ENCODE data around the gene FIBCD1.

The FIBCD1 gene

GRCh38 chr9:130884111-130884531 lies 54.9 kb downstream of the FIBCD1 start:
- DNase-seq (ENCODE audit: extremely low read depth in 1 of 2, low read depth in 1 of 2): no peak

- DNase-seq (ENCODE audit: extremely low read depth in 1 of 2, low read depth in 1 of 2): no peak
Observed at GRCh38 chr9:130883479-130883878, 55.6 kb downstream of the FIBCD1 start.

GRCh38 chr9:130882696-130883225 lies 56.3 kb downstream of the FIBCD1 start:
- DNase-seq (ENCODE audit: extremely low read depth in 1 of 2, low read depth in 1 of 2): no peak

- DNase-seq (ENCODE audit: extremely low read depth in 1 of 2, low read depth in 1 of 2): no peak
Observed at GRCh38 chr9:130881516-130881915, 57.5 kb downstream of the FIBCD1 start.

- no peak for DNase-seq (ENCODE audit: extremely low read depth in 1 of 2, low read depth in 1 of 2)
Observed at GRCh38 chr9:130880599-130881220, 58.3 kb downstream of the FIBCD1 start.

- DNase-seq (ENCODE audit: extremely low read depth in 1 of 2, low read depth in 1 of 2): no peak
Observed at GRCh38 chr9:130879863-130880411, 59.1 kb downstream of the FIBCD1 start.

GRCh38 chr9:130878295-130878694 lies 60.8 kb downstream of the FIBCD1 start:
- DNase-seq (ENCODE audit: extremely low read depth in 1 of 2, low read depth in 1 of 2): no peak

GRCh38 chr9:130877300-130877699 lies 61.7 kb downstream of the FIBCD1 start:
- no peak for DNase-seq (ENCODE audit: extremely low read depth in 1 of 2, low read depth in 1 of 2)

GRCh38 chr9:130874783-130875182 lies 64.3 kb downstream of the FIBCD1 start:
- no peak for DNase-seq (ENCODE audit: extremely low read depth in 1 of 2, low read depth in 1 of 2)

GRCh38 chr9:130873966-130874365 lies 65.1 kb downstream of the FIBCD1 start:
- no peak for DNase-seq (ENCODE audit: extremely low read depth in 1 of 2, low read depth in 1 of 2)

GRCh38 chr9:130872912-130873503 lies 66.0 kb downstream of the FIBCD1 start:
- no peak for DNase-seq (ENCODE audit: extremely low read depth in 1 of 2, low read depth in 1 of 2)

- no peak for DNase-seq (ENCODE audit: extremely low read depth in 1 of 2, low read depth in 1 of 2)
Observed at GRCh38 chr9:130872508-130872907, 66.5 kb downstream of the FIBCD1 start.

- no peak for DNase-seq (ENCODE audit: extremely low read depth in 1 of 2, low read depth in 1 of 2)
Observed at GRCh38 chr9:130872093-130872492, 67.0 kb downstream of the FIBCD1 start.

- no peak for DNase-seq (ENCODE audit: extremely low read depth in 1 of 2, low read depth in 1 of 2)
Observed at GRCh38 chr9:130871395-130872062, 67.5 kb downstream of the FIBCD1 start.

- no peak for DNase-seq (ENCODE audit: extremely low read depth in 1 of 2, low read depth in 1 of 2)
Observed at GRCh38 chr9:130870491-130871381, 68.3 kb downstream of the FIBCD1 start.

GRCh38 chr9:130869250-130869649 lies 69.8 kb downstream of the FIBCD1 start:
- no peak for DNase-seq (ENCODE audit: extremely low read depth in 1 of 2, low read depth in 1 of 2)

GRCh38 chr9:130868230-130868629 lies 70.8 kb downstream of the FIBCD1 start:
- no peak for DNase-seq (ENCODE audit: extremely low read depth in 1 of 2, low read depth in 1 of 2)

- DNase-seq (ENCODE audit: extremely low read depth in 1 of 2, low read depth in 1 of 2): no peak
Observed at GRCh38 chr9:130867556-130867955, 71.5 kb downstream of the FIBCD1 start.

- no peak for DNase-seq (ENCODE audit: extremely low read depth in 1 of 2, low read depth in 1 of 2)
Observed at GRCh38 chr9:130866474-130866965, 72.5 kb downstream of the FIBCD1 start.

- no peak for DNase-seq (ENCODE audit: extremely low read depth in 1 of 2, low read depth in 1 of 2)
Observed at GRCh38 chr9:130865921-130866320, 73.1 kb downstream of the FIBCD1 start.

GRCh38 chr9:130864541-130864940 lies 74.5 kb downstream of the FIBCD1 start:
- DNase-seq (ENCODE audit: extremely low read depth in 1 of 2, low read depth in 1 of 2): no peak

Data from activated CD8-positive, alpha-beta memory T cell treated with anti-CD3 and anti-CD28 coated beads for 1 hour (primary cell).